H9 (cell line): ENCODE measurements around the gene GUK1. TPM values are rescaled to one million over a fixed set of nuclear protein-coding genes. Genes with fewer than 3 reads are reported as not detected.
A peak's percentile ranks its signal among the peaks of the same experiment; 100 is the strongest.

Source experiments
- DNase-seq: peaks from one replicate; pipeline ENCODE4 v3.0.0-alpha.2; 2017
- H2AFZ ChIP-seq: one replicate; pipeline ENCODE4 v1.6.1; 2013; ENCODE audit warnings: mild to moderate bottlenecking, low read length, control low read depth, moderate library complexity
- H2AK5ac ChIP-seq: 2 replicates; pipeline ENCODE4 v1.6.1; 2013; ENCODE audit warnings: low read length, control low read depth, mixed read lengths; ENCODE audit not compliant: insufficient read length
- H2BK120ac ChIP-seq: one replicate; pipeline ENCODE4 v1.6.1; 2013; ENCODE audit warnings: low read depth, mild to moderate bottlenecking, low read length, control low read depth, inconsistent platforms; ENCODE audit not compliant: poor library complexity, severe bottlenecking
- H2BK12ac ChIP-seq: 2 replicates; pipeline ENCODE4 v1.6.1; 2013; ENCODE audit warnings: low read length, control low read depth, mixed read lengths, low read depth; ENCODE audit not compliant: insufficient read length
- H2BK15ac ChIP-seq: 2 replicates; pipeline ENCODE4 v1.6.1; 2013; ENCODE audit warnings: low read depth, low read length, control low read depth
- H2BK20ac ChIP-seq: one replicate; pipeline ENCODE4 v1.6.1; 2013; ENCODE audit warnings: low read depth, mild to moderate bottlenecking, low read length, control low read depth, inconsistent platforms; ENCODE audit not compliant: poor library complexity, severe bottlenecking
- H2BK5ac ChIP-seq: 2 replicates; pipeline ENCODE4 v1.6.1; 2013; ENCODE audit warnings: low read length, control low read depth, mixed read lengths; ENCODE audit not compliant: insufficient read length
- H3K14ac ChIP-seq: 2 replicates; pipeline ENCODE4 v1.6.1; 2013; ENCODE audit warnings: low read length, control low read depth; ENCODE audit not compliant: insufficient read depth
- H3K18ac ChIP-seq: 2 replicates; pipeline ENCODE4 v1.6.1; 2013; ENCODE audit warnings: low read depth, mild to moderate bottlenecking, mixed read lengths, low read length, control low read depth; ENCODE audit not compliant: insufficient read length
- H3K23ac ChIP-seq: 2 replicates; pipeline ENCODE4 v1.6.1; 2013; ENCODE audit warnings: low read length, control low read depth, mixed read lengths, low read depth; ENCODE audit not compliant: insufficient read length
- H3K23me2 ChIP-seq: 2 replicates; pipeline ENCODE4 v1.6.1; 2013; ENCODE audit warnings: low read depth, mild to moderate bottlenecking, mixed read lengths, low read length, control low read depth; ENCODE audit not compliant: insufficient read length, poor library complexity, severe bottlenecking
- H3K27ac ChIP-seq: 2 replicates; pipeline ENCODE4 v1.5.1; 2013; ENCODE audit warnings: low read length, control low read depth, mixed read lengths, low read depth; ENCODE audit not compliant: insufficient read length
- H3K27me3 ChIP-seq: 2 replicates; pipeline ENCODE4 v1.6.1; 2013; ENCODE audit warnings: low read length, control low read depth, inconsistent platforms; ENCODE audit not compliant: insufficient read depth
- H3K4ac ChIP-seq: 2 replicates; pipeline ENCODE4 v1.6.1; 2013; ENCODE audit warnings: low read depth, mild to moderate bottlenecking, control low read depth, inconsistent platforms, low read length, moderate library complexity
- H3K4me1 ChIP-seq: 2 replicates; pipeline ENCODE4 v1.6.1; 2013; ENCODE audit warnings: low read length, control low read depth, inconsistent platforms; ENCODE audit not compliant: insufficient read depth
- H3K4me2 ChIP-seq: 2 replicates; pipeline ENCODE4 v1.6.1; 2013; ENCODE audit warnings: low read length, control low read depth, mixed read lengths; ENCODE audit not compliant: insufficient read length, insufficient read depth
- H3K56ac ChIP-seq: 2 replicates; pipeline ENCODE4 v1.6.1; 2013; ENCODE audit warnings: low read depth, mild to moderate bottlenecking, mixed read lengths, low read length, control low read depth; ENCODE audit not compliant: insufficient read length
- H3K79me1 ChIP-seq: 2 replicates; pipeline ENCODE4 v1.6.1; 2013; ENCODE audit warnings: low read depth, mild to moderate bottlenecking, moderate library complexity, low read length, control low read depth, inconsistent platforms; ENCODE audit not compliant: insufficient read depth, poor library complexity, severe bottlenecking
- H3K79me2 ChIP-seq: 2 replicates; pipeline ENCODE4 v1.6.1; 2013; ENCODE audit warnings: low read length, control low read depth, inconsistent platforms; ENCODE audit not compliant: insufficient read depth
- H3K9ac ChIP-seq: 2 replicates; pipeline ENCODE4 v1.6.1; 2013; ENCODE audit warnings: low read length, control low read depth, mixed read lengths; ENCODE audit not compliant: insufficient read length; ENCODE audit errors: extremely low read depth
- H3K9me3 ChIP-seq: one replicate; pipeline ENCODE4 v1.6.1; 2013; ENCODE audit warnings: low read depth, low read length, inconsistent platforms; ENCODE audit not compliant: control insufficient read depth
- H3T11ph ChIP-seq: one replicate; pipeline ENCODE4 v1.6.1; 2013; ENCODE audit warnings: mild to moderate bottlenecking, low read length, control low read depth, inconsistent platforms
- H4K20me1 ChIP-seq: one replicate; pipeline ENCODE4 v1.6.1; 2013; ENCODE audit not compliant: control insufficient read depth, insufficient read length, insufficient read depth
- H4K5ac ChIP-seq: 2 replicates; pipeline ENCODE4 v1.6.1; 2013; ENCODE audit warnings: low read depth, mild to moderate bottlenecking, mixed read lengths, low read length, control low read depth; ENCODE audit not compliant: insufficient read length
- H4K8ac ChIP-seq: replicated peaks from 2 replicates; pipeline ENCODE4 v1.6.1; 2013; ENCODE audit warnings: low read length, control low read depth, mixed read lengths, low read depth; ENCODE audit not compliant: insufficient read length
- H4K91ac ChIP-seq: 2 replicates; pipeline ENCODE4 v1.6.1; 2013; ENCODE audit warnings: low read depth, mild to moderate bottlenecking, moderate library complexity, mixed read lengths, low read length, control low read depth; ENCODE audit not compliant: insufficient read length
- H3K27ac Mint-ChIP-seq, 3 experiments: 2 replicates in 2 of 3; 3 replicates in 1 of 3; pipeline ENCODE4 v1.8.0; 2020 to 2021; ENCODE audit warnings: mixed read lengths in 3 of 3, mild to moderate bottlenecking in 1 of 3, moderate library complexity in 1 of 3
- H3K27me3 Mint-ChIP-seq: 2 replicates; pipeline ENCODE4 v1.8.0; 2021; ENCODE audit warnings: low read depth, mild to moderate bottlenecking, moderate library complexity, mixed read lengths
- H3K36me3 Mint-ChIP-seq, 3 experiments: 2 replicates in 2 of 3; 3 replicates in 1 of 3; pipeline ENCODE4 v1.8.0; 2020 to 2021; ENCODE audit warnings: low read depth in 3 of 3, mixed read lengths in 3 of 3; ENCODE audit not compliant: insufficient read depth in 1 of 3
- H3K4me1 Mint-ChIP-seq, 2 experiments: 2 replicates each; pipeline ENCODE4 v1.8.0; 2020; ENCODE audit warnings: mixed read lengths in 2 of 2
- H3K4me3 Mint-ChIP-seq, 2 experiments: 2 replicates in 1 of 2; 3 replicates in 1 of 2; pipeline ENCODE4 v1.8.0; 2020 to 2021; ENCODE audit warnings: mild to moderate bottlenecking in 2 of 2, mixed read lengths in 2 of 2, moderate library complexity in 1 of 2
- H3K9me3 Mint-ChIP-seq, 2 experiments: 2 replicates in 1 of 2; 3 replicates in 1 of 2; pipeline ENCODE4 v1.8.0; 2020; ENCODE audit warnings: mild to moderate bottlenecking in 2 of 2, mixed read lengths in 2 of 2, moderate library complexity in 1 of 2
- WGBS: extraction: QIAGEN DNeasy Blood & Tissue Kit; methylation state at CpG from one replicate; pipeline ENCODE4 v1.1.7; 2013; ENCODE audit warnings: missing lambda C conversion rate, low lambda C conversion rate, mixed read lengths; ENCODE audit not compliant: insufficient read length; ENCODE audit errors: extremely low coverage; 5-methylcytosine and 5-hydroxymethylcytosine counted together
- total RNA-seq: library from RNA; stranded (reverse); gene quantifications from 2 replicates; pipeline ENCODE4 v1.2.1, GENCODE V29; 2021
- TF ChIP-seq, protein P1 (sequence below): fragments of 200-600 bp; sonication (generic); conservative IDR thresholded peaks from 3 replicates; pipeline ENCODE4 v1.8.0; 2021; ENCODE audit warnings: antibody characterized with exemption, mild to moderate bottlenecking

GUK1 gene
- total RNA-seq, 1 experiment from 2014 or later, result 88.2 TPM

DNA sequence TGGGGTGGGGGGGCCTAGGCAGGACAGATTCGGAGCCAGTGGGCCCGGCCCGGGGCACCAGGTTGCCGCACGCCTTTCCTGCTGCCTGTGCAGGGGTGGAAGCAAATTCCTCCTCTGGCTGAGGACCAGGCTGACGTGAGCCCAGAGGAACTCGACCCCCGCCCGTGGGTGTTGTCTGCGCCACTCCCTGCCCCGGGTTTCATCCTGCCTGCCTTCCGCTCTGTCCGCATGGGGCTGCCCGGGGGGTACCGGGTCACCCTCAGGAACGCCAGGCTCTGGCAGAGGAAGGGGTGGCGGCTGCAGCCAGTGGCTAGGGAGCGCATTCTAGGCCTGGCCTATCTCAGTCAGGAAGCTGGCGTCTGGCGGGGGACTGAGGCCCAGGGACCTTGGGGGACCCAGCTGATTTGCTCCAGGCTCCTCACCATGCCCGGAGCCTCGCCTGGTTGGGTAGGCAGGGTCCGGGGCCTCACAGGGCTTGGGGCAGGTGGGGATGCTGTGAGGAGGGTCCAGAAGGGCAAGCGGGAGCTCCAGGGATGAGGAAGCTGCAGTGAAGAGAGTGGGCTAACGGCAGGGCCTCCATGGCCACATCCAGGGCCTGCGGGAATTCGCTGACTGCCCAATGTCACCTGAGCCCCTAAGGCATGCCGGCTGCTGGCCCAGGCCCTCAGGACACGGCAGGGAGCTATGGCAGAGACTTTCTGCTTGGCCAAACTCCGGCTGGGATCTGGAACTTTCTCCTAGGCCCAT is 23.1 kb downstream of the GUK1 start:
- Histone ChIP-seq H4K5ac (no peak overlapping the region), H3K14ac (no peak overlapping the region), H3T11ph (no peak overlapping the region), H3K4ac (no peak overlapping the region), H3K9me3 (no peaks in the 10 kb centered on the region), H2BK20ac (no peak overlapping the region), H2BK12ac (no peak overlapping the region), H3K56ac (no peak overlapping the region), H3K23ac (no peak overlapping the region), H3K9ac (no peak overlapping the region), H4K91ac (no peak overlapping the region), H2AK5ac (no peak overlapping the region), H2BK15ac (no peak overlapping the region), H4K20me1 (no peaks in the 10 kb centered on the region), H4K8ac (no peak overlapping the region), H3K27ac (no peak overlapping the region), H3K4me2 (no peak overlapping the region), H3K23me2 (peaks cover 2% of the 10 kb centered on the region), H3K4me1 (no peaks in the 10 kb centered on the region; the same call in 1 of the 2 replicates), H3K27me3 (no peaks in the 10 kb centered on the region), H3K79me2 (no peaks in the 10 kb centered on the region), H3K79me1 (no peaks in the 10 kb centered on the region), H2BK5ac (no peak overlapping the region), H2AFZ (no peak overlapping the region), H3K18ac (peak overlapping the region; percentile 29), H2BK120ac (no peak overlapping the region)
- no peak overlapping the region for H3K27ac Mint-ChIP-seq
- peaks cover 15 to 30% of the 10 kb centered on the region in 2 experiments for H3K4me1 Mint-ChIP-seq
- peaks cover 11% of the 10 kb centered on the region for H3K27me3 Mint-ChIP-seq
- no peak overlapping the region for H3K4me3 Mint-ChIP-seq
- DNase-seq, result no peak
- peaks cover 0 to 3% (median 2%) of the 10 kb centered on the region in 3 experiments; a peak in 2 of 7 replicates for H3K36me3 Mint-ChIP-seq
- no CpG with 5 or more reads among the region's 30 CpGs for WGBS
- H3K9me3 Mint-ChIP-seq, result peaks cover 0 to 2% of the 10 kb centered on the region in 2 experiments; a peak in 1 of 5 replicates
- TF ChIP-seq, protein P1, sequence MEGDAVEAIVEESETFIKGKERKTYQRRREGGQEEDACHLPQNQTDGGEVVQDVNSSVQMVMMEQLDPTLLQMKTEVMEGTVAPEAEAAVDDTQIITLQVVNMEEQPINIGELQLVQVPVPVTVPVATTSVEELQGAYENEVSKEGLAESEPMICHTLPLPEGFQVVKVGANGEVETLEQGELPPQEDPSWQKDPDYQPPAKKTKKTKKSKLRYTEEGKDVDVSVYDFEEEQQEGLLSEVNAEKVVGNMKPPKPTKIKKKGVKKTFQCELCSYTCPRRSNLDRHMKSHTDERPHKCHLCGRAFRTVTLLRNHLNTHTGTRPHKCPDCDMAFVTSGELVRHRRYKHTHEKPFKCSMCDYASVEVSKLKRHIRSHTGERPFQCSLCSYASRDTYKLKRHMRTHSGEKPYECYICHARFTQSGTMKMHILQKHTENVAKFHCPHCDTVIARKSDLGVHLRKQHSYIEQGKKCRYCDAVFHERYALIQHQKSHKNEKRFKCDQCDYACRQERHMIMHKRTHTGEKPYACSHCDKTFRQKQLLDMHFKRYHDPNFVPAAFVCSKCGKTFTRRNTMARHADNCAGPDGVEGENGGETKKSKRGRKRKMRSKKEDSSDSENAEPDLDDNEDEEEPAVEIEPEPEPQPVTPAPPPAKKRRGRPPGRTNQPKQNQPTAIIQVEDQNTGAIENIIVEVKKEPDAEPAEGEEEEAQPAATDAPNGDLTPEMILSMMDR, result no peak
